K562 (cell line): ENCODE measurements around the gene EMC9. TPM values are rescaled to one million over a fixed set of nuclear protein-coding genes. Genes with fewer than 3 reads are reported as not detected.

Experiments used
- ARID3A ChIP-seq: IDR thresholded peaks from 2 replicates; pipeline ENCODE4 v1.6.1; 2012; ENCODE audit warnings: low read depth, low read length, improper control_type of control experiment, borderline replicate concordance
- CUX1 ChIP-seq: fragments of 200-800 bp; sonication (Bioruptor generic); IDR thresholded peaks from 2 replicates; pipeline ENCODE4 v1.6.1; 2016; ENCODE audit warnings: missing genetic modification characterization, missing compliant biosample characterization
- HNRNPL ChIP-seq: fragments of 200-400 bp; formaldehyde crosslinking; IDR thresholded peaks from 2 replicates; pipeline ENCODE4 v1.6.1; 2017; ENCODE audit warnings: low read depth, mild to moderate bottlenecking, low read length
- L3MBTL2 ChIP-seq: fragments of 450-650 bp; IDR thresholded peaks from 2 replicates; pipeline ENCODE4 v1.6.1; 2016; ENCODE audit warnings: mild to moderate bottlenecking, moderate library complexity
- MYBL2 ChIP-seq, 2 experiments: fragments of 450-650 bp in 1 of 2; sonication (generic) in 1 of 2; formaldehyde crosslinking in 1 of 2; IDR thresholded peaks; 2 replicates each; pipeline versions ENCODE4 v1.6.1 to v1.8.1; 2017 to 2022; ENCODE audit warnings: borderline replicate concordance in 1 of 2, inconsistent platforms in 1 of 2, low read depth in 1 of 2, mild to moderate bottlenecking in 1 of 2, missing genetic modification reagents in 1 of 2, moderate library complexity in 1 of 2
- NCOA4 ChIP-seq: fragments of 450-650 bp; IDR thresholded peaks from 2 replicates; pipeline ENCODE4 v1.6.1; 2018; ENCODE audit warnings: mild to moderate bottlenecking; ENCODE audit not compliant: partially characterized antibody
- NRF1 ChIP-seq, 2 experiments: fragments of 450-650 bp; IDR thresholded peaks in 1 of 2; conservative IDR thresholded peaks in 1 of 2; 2 replicates each; pipeline ENCODE4 v1.6.1; 2014; ENCODE audit warnings: mild to moderate bottlenecking in 2 of 2
- POLR2B ChIP-seq: fragments of 450-650 bp; IDR thresholded peaks from 2 replicates; pipeline ENCODE4 v1.6.1; 2018; ENCODE audit warnings: low read depth; ENCODE audit not compliant: partially characterized antibody
- SMARCA4 ChIP-seq: fragments of 450-650 bp; IDR thresholded peaks from 2 replicates; pipeline ENCODE4 v1.6.1; 2016
- TRIM24 ChIP-seq, 2 experiments: fragments of 450-650 bp; IDR thresholded peaks; 2 replicates each; pipeline ENCODE4 v1.6.1; 2016
- U2AF2 ChIP-seq: fragments of 200-400 bp; formaldehyde crosslinking; optimal IDR thresholded peaks from 2 replicates; pipeline ENCODE3; 2017; ENCODE audit warnings: low read depth, mild to moderate bottlenecking, low read length
- YBX1 ChIP-seq: fragments of 450-650 bp; IDR thresholded peaks from 2 replicates; pipeline ENCODE4 v1.7.1; 2016; ENCODE audit warnings: mild to moderate bottlenecking
- ZNF224 ChIP-seq: sonication (generic); formaldehyde crosslinking; IDR thresholded peaks from 2 replicates; pipeline ENCODE4 v1.8.0; 2022; ENCODE audit warnings: mild to moderate bottlenecking, missing genetic modification reagents
- ZNF311 ChIP-seq: fragments of 250-450 bp; sonication (Bioruptor Pico); IDR thresholded peaks from 2 replicates; pipeline ENCODE4 v1.4.0; 2020; ENCODE audit warnings: mild to moderate bottlenecking, moderate library complexity
- ZNF766 ChIP-seq: fragments of 200-800 bp; sonication (Bioruptor generic); conservative IDR thresholded peaks from 2 replicates; pipeline ENCODE4 v1.6.1; 2016; ENCODE audit warnings: missing genetic modification characterization, missing compliant biosample characterization
- polyA plus RNA-seq, 8 experiments: library from polyadenylated mRNA; depleted of rRNA in 4 of 8; stranded (reverse) in 5 of 8; unstranded in 3 of 8; fragments of >200 nt; fragmentation: Nextera tagmentation in 2 of 8; fragmentation: Illumina TruSeq in 1 of 8; extraction: Ambion mirVana in 2 of 8; extraction: Trizol in 1 of 8; gene quantifications; 2 replicates each; pipeline versions ENCODE4 v1.2.1 to v1.2.3, GENCODE V29; 2011 to 2014; ENCODE audit warnings: inconsistent platforms in 1 of 8, missing spikeins in 1 of 8
- total RNA-seq, 7 experiments: library from RNA; depleted of rRNA in 6 of 7; stranded (reverse); fragments of >200 nt in 6 of 7; fragmentation: Illumina TruSeq in 2 of 7; extraction: Trizol in 2 of 7; gene quantifications; 2 replicates each; pipeline versions ENCODE4 v1.2.1 to v1.2.3, GENCODE V29; 2011 to 2021; ENCODE audit warnings: low replicate concordance in 1 of 7
- TF ChIP-seq, protein P1 (sequence below), 3 experiments: IDR thresholded peaks in 2 of 3; conservative IDR thresholded peaks in 1 of 3; 2 replicates each; pipeline ENCODE4 v1.5.1; 2011 to 2012; ENCODE audit warnings: low read length in 3 of 3, mild to moderate bottlenecking in 3 of 3, control low read depth in 2 of 3, improper control_type of control experiment in 1 of 3, inconsistent platforms in 1 of 3, low read depth in 1 of 3, mixed read lengths in 1 of 3, moderate library complexity in 1 of 3; ENCODE audit not compliant: insufficient read depth in 2 of 3

Gene EMC9
- total and polyA plus RNA-seq, 9 of the 15 experiments (the other 6 are each of a cell fraction or from before 2014, with no cell fraction given) = 3.1 to 13.2 (median 7.8) TPM

DNA sequence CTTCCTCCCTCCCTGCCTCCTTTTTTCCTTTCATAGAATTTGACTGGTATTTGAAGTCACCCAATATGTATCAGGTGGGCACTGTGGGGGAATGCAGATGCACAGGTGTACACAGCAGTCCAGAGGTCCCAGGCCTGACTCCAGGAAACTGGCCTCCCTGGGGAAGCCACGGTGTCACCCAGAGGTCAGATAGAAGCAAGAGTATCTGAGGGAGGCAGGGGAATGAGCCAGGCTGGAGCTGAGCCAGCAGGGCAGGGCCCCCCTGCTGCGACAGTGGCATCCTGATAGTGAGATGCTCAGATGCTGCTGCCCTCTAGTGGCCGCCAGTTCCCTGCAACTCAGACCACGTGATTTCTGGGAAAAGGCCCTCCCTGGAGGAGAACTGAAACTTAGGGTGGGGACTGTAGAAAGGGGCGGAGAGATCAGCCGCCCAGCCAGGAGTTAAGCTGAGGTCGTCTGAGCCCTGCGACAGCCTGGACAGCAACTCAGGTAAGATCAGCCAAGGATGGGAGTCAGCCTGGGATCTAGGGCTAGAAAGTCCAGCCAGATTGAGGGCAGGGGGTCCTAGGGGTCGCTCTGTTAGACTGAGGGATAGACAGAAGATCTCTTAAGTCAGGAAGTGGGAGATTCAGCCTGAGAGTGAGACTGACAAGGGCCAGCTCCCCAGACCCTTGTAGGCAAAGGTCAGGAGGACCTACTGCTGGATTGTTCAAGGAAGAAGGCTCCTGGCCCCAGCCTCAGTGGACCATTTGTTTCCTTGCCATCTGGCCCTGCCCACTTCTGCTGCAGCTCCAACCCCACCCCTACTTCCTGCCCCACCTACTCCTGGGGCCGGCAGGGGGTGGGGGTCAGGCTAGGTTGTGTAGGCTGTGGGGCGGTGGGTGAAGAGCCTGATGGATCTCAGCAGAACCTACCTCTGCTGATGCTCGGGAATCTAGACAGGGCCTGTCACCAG, 19.7 kb upstream of the EMC9 start, which contains the start of gene IRF9 (continued):
- no peak for TF ChIP-seq CUX1
- TF ChIP-seq L3MBTL2 = peak; percentile 46
- peak; percentile 57 for TF ChIP-seq POLR2B
- TF ChIP-seq NRF1 (conservative IDR thresholded peaks at IDR 0.05 in 1 of 2, IDR thresholded peaks at IDR 0.05 in 1 of 2) = peak in 1 of 2 experiments; percentile 25; a peak in 1 of 4 replicates
- TF ChIP-seq NCOA4 = no peak
- TF ChIP-seq SMARCA4 = 0 out of 2 replicates have a peak, but pooled peaks have one; percentile 29
- 0 out of 4 replicates have a peak, but pooled peaks of 1 of the 2 experiments have one; percentile 13 for TF ChIP-seq TRIM24 (IDR thresholded peaks at IDR 0.05)
- TF ChIP-seq ZNF311 (CRISPR knock-in tag) = no peak
- no peak for TF ChIP-seq U2AF2
- no peak for TF ChIP-seq ZNF766 (CRISPR knock-in tag)
- no peak for TF ChIP-seq MYBL2 (IDR thresholded peaks at IDR 0.05; ENCODE audit: low read depth)
- no peak for TF ChIP-seq MYBL2 (CRISPR knock-in tag; IDR thresholded peaks at IDR 0.05; ENCODE audit: borderline replicate concordance)
- TF ChIP-seq, protein P1, sequence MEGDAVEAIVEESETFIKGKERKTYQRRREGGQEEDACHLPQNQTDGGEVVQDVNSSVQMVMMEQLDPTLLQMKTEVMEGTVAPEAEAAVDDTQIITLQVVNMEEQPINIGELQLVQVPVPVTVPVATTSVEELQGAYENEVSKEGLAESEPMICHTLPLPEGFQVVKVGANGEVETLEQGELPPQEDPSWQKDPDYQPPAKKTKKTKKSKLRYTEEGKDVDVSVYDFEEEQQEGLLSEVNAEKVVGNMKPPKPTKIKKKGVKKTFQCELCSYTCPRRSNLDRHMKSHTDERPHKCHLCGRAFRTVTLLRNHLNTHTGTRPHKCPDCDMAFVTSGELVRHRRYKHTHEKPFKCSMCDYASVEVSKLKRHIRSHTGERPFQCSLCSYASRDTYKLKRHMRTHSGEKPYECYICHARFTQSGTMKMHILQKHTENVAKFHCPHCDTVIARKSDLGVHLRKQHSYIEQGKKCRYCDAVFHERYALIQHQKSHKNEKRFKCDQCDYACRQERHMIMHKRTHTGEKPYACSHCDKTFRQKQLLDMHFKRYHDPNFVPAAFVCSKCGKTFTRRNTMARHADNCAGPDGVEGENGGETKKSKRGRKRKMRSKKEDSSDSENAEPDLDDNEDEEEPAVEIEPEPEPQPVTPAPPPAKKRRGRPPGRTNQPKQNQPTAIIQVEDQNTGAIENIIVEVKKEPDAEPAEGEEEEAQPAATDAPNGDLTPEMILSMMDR (IDR thresholded peaks at IDR 0.05 in 2 of 3, conservative IDR thresholded peaks at IDR 0.05 in 1 of 3; ENCODE audit: insufficient read depth in 2 of 3, low read depth in 1 of 3, low read length in 3 of 3) = peak; percentile 78 to 97 (median 92)
- no peak for TF ChIP-seq YBX1
- TF ChIP-seq ZNF224 (CRISPR knock-in tag) = no peak
- TF ChIP-seq HNRNPL = 0 out of 2 replicates have a peak, but pooled peaks have one; percentile 32
- TF ChIP-seq ARID3A = peak; percentile 54; the same call in 1 of the 2 replicates
